DOHH2 (cell line): ENCODE measurements around the gene ZFYVE1.

Experiments
- EZH2phosphoT487 ChIP-seq: fragments of 200-600 bp; sonication (generic); IDR thresholded peaks from 2 replicates; pipeline ENCODE4 v1.6.1; 2017; ENCODE audit warnings: borderline replicate concordance, mild to moderate bottlenecking, antibody characterized with exemption, low read length, moderate library complexity, mixed read lengths
- TF ChIP-seq, protein P1 (sequence below): fragments of 200-600 bp; sonication (generic); IDR thresholded peaks from one replicate; pipeline ENCODE4 v1.5.1; 2014; ENCODE audit warnings: antibody characterized with exemption, mild to moderate bottlenecking, low read depth, low read length; ENCODE audit not compliant: poor library complexity, severe bottlenecking

DNA sequence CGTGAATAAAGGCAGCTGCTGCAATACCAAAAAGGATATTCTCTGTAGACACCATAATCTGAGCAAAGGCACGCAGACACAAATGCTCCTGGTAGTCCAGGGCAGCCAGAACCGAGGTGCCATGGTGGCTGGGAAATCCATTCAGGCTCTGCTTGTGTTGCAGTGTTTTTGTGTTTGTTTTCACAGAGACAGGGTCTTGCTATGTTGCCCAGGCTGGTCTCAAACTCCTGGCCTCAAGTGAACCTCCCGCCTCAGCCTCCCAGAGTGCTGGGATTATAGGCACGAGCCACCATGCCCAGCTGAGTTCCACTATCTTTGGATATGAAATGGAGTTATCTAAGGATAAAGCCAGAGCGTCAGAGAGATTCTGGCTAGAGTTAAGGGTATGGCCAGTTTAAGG is 60.9 kb downstream of the ZFYVE1 start:
- TF ChIP-seq, protein P1, sequence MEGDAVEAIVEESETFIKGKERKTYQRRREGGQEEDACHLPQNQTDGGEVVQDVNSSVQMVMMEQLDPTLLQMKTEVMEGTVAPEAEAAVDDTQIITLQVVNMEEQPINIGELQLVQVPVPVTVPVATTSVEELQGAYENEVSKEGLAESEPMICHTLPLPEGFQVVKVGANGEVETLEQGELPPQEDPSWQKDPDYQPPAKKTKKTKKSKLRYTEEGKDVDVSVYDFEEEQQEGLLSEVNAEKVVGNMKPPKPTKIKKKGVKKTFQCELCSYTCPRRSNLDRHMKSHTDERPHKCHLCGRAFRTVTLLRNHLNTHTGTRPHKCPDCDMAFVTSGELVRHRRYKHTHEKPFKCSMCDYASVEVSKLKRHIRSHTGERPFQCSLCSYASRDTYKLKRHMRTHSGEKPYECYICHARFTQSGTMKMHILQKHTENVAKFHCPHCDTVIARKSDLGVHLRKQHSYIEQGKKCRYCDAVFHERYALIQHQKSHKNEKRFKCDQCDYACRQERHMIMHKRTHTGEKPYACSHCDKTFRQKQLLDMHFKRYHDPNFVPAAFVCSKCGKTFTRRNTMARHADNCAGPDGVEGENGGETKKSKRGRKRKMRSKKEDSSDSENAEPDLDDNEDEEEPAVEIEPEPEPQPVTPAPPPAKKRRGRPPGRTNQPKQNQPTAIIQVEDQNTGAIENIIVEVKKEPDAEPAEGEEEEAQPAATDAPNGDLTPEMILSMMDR = no peak
- no peak for TF ChIP-seq EZH2phosphoT487
